CD4-positive, alpha-beta T cell (primary cell): ENCODE measurements around the gene PRR5L. TPM values are rescaled to one million over a fixed set of nuclear protein-coding genes. Genes with fewer than 3 reads are reported as not detected.

Experiments used
- ATAC-seq: fragments of 200-7000 bp; cut with Tn5 transposase; one replicate; pipeline ENCODE4 v1.10.0; 2022; ENCODE audit warnings: mild to moderate bottlenecking; ENCODE audit not compliant: poor library complexity
- CTCF ChIA-PET: fragments of 350-600 bp; sonication (Branson Sonifier 250); formaldehyde crosslinking; loops from one replicate; lab custom pipeline; 2021; ENCODE audit warnings: antibody characterized with exemption, inconsistent platforms; lab: Charles Lee
- POLR2A ChIA-PET: fragments of 350-600 bp; sonication (Branson Sonifier 250); formaldehyde crosslinking; loops from one replicate; lab custom pipeline; 2021; ENCODE audit warnings: antibody characterized with exemption, inconsistent platforms; lab: Charles Lee
- DNase-seq, 14 experiments: peaks; one replicate each; pipeline ENCODE4 v3.0.0-alpha.2; 2013 to 2020; ENCODE audit warnings: mixed read lengths in 2 of 14
- H3K27ac ChIP-seq, 2 donors: one replicate each; pipeline versions ENCODE4 v1.5.1 to v1.7.0; 2013; ENCODE audit warnings: low read length in 2 of 2, low read depth in 1 of 2, mild to moderate bottlenecking in 1 of 2
- H3K27me3 ChIP-seq, 2 experiments: 1 replicate in 1 of 2; 2 replicates in 1 of 2; pipeline versions ENCODE4 v1.6.1 to v1.7.0; 2013; ENCODE audit warnings: low read length in 2 of 2, control low read depth in 1 of 2, mild to moderate bottlenecking in 1 of 2, moderate library complexity in 1 of 2; ENCODE audit not compliant: insufficient read depth in 2 of 2, control insufficient read depth in 1 of 2
- H3K36me3 ChIP-seq: one replicate; pipeline ENCODE4 v1.6.1; 2013; ENCODE audit warnings: low read length, control low read depth; ENCODE audit not compliant: insufficient read depth
- H3K4me1 ChIP-seq: one replicate; pipeline ENCODE4 v1.6.1; 2013; ENCODE audit warnings: low read length, control low read depth; ENCODE audit not compliant: insufficient read depth
- H3K4me3 ChIP-seq: one replicate; pipeline ENCODE4 v1.5.1; 2013; ENCODE audit warnings: mild to moderate bottlenecking, low read length, moderate library complexity
- H3K9me3 ChIP-seq, 2 experiments: 1 replicate in 1 of 2; 2 replicates in 1 of 2; pipeline versions ENCODE4 v1.6.1 to v1.7.0; 2013; ENCODE audit warnings: low read length in 2 of 2, mild to moderate bottlenecking in 2 of 2, control low read depth in 1 of 2, moderate library complexity in 1 of 2; ENCODE audit not compliant: control insufficient read depth in 1 of 2, insufficient read depth in 1 of 2
- H3K27ac Mint-ChIP-seq: one replicate; pipeline ENCODE4 v1.8.0; 2020; ENCODE audit warnings: mixed read lengths
- H3K27me3 Mint-ChIP-seq: one replicate; pipeline ENCODE4 v1.8.0; 2021; ENCODE audit warnings: mixed read lengths
- H3K36me3 Mint-ChIP-seq: one replicate; pipeline ENCODE4 v1.8.0; 2021; ENCODE audit warnings: low read depth, mixed read lengths
- H3K4me1 Mint-ChIP-seq: one replicate; pipeline ENCODE4 v1.8.0; 2021; ENCODE audit warnings: low read depth, mixed read lengths
- H3K4me3 Mint-ChIP-seq: one replicate; pipeline ENCODE4 v1.8.0; 2020; ENCODE audit warnings: mild to moderate bottlenecking, mixed read lengths
- H3K9me3 Mint-ChIP-seq: one replicate; pipeline ENCODE4 v1.8.0; 2020; ENCODE audit warnings: mixed read lengths
- intact Hi-C, 2 experiments: fragments of 100-400 bp; cut with DNase I in 1 of 2; cut with micrococcal nuclease in 1 of 2; formaldehyde crosslinking; loops; one replicate each; pipeline versions ENCODE4 v1.15.1 to v1.9.0; 2023 to 2025; cut with DNase I, micrococcal nuclease
- total RNA-seq, 174 experiments: library from RNA in 2 of 174; stranded (reverse) in 2 of 174; gene quantifications; one replicate each; pipeline ENCODE4 v1.2.3 and lab custom pipeline; 2021 to 2026
- TF ChIP-seq, protein P1 (sequence below): fragments of 200-600 bp; IDR thresholded peaks from one replicate; pipeline ENCODE4 v1.8.0; 2022; ENCODE audit warnings: antibody characterized with exemption, mild to moderate bottlenecking

Gene PRR5L
- total RNA-seq, 2 experiments from 2014 or later = 5.4 to 7.6 TPM

DNA sequence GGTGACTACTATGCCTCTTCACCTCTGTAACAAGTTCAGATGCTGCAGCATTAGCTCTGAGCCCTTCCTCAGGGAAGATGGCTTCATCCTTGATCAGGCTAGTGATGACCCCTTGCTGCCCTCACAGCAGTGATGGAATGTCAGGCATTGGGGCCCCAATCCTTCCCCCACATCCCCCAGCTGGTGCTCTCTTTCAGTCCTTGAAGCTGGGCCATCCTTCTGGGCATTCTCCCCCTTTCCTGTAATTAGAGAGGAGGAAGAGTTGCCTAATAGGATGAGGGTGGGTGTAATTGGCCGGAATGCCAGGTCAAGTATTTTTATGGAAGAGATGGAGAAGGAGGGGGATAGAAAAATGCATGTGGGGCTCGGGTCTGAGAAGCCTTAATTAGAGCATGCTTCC, 151.4 kb downstream of the PRR5L start:
- Histone ChIP-seq H3K27ac (no peak overlapping the region), H3K27me3 (no peaks in the 10 kb centered on the region), H3K4me1 (peaks cover 32% of the 10 kb centered on the region), H3K36me3 (peaks cover 18% of the 10 kb centered on the region), H3K9me3 (no peaks in the 10 kb centered on the region), H3K4me3 (no peak overlapping the region)
- intact Hi-C loops = no loop called here
- ATAC-seq (no peak), DNase-seq (no peak)
- no peak overlapping the region for H3K4me3 Mint-ChIP-seq
- ChIA-PET POLR2A (no interaction called here), CTCF (no interaction called here)
- no peaks in the 10 kb centered on the region for H3K9me3 Mint-ChIP-seq
- H3K27ac Mint-ChIP-seq = no peak overlapping the region
- peaks cover 34% of the 10 kb centered on the region for H3K4me1 Mint-ChIP-seq
- TF ChIP-seq, protein P1, sequence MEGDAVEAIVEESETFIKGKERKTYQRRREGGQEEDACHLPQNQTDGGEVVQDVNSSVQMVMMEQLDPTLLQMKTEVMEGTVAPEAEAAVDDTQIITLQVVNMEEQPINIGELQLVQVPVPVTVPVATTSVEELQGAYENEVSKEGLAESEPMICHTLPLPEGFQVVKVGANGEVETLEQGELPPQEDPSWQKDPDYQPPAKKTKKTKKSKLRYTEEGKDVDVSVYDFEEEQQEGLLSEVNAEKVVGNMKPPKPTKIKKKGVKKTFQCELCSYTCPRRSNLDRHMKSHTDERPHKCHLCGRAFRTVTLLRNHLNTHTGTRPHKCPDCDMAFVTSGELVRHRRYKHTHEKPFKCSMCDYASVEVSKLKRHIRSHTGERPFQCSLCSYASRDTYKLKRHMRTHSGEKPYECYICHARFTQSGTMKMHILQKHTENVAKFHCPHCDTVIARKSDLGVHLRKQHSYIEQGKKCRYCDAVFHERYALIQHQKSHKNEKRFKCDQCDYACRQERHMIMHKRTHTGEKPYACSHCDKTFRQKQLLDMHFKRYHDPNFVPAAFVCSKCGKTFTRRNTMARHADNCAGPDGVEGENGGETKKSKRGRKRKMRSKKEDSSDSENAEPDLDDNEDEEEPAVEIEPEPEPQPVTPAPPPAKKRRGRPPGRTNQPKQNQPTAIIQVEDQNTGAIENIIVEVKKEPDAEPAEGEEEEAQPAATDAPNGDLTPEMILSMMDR = no peak
- H3K27me3 Mint-ChIP-seq = no peaks in the 10 kb centered on the region
- H3K36me3 Mint-ChIP-seq = peaks cover 4% of the 10 kb centered on the region

DNA sequence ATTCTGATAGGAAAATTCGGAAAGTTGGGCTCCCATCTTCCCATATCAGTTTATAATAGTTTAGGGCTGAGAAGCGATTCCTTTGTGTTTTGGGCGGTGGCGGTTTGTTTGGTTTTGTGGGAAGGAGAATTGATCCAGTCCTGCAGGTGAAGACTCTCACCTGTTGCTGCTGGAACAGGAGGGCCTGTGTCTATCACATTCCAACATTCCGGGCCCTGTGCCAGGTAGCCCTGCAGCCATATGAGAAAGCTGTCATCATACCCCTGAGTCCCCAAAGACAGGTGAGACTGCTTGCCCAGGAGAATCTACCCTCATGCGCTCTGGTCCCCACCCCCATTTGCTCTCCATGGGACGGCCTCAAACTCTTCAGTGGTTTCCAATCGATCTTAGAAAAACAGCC, 151.9 kb downstream of the PRR5L start:
- peaks cover 35% of the 10 kb centered on the region for H3K4me1 ChIP-seq
- H3K27ac ChIP-seq = no peak overlapping the region
- peaks cover 18% of the 10 kb centered on the region for H3K36me3 ChIP-seq
- no peak overlapping the region for H3K4me3 Mint-ChIP-seq
- no peak overlapping the region for H3K4me3 ChIP-seq
- no peaks in the 10 kb centered on the region for H3K27me3 Mint-ChIP-seq
- no peak for DNase-seq
- H3K36me3 Mint-ChIP-seq = peaks cover under 1% of the 10 kb centered on the region
- intact Hi-C loops = no loop called here
- no peaks in the 10 kb centered on the region for H3K9me3 ChIP-seq
- ChIA-PET POLR2A (no interaction called here), CTCF (no interaction called here)
- H3K27me3 ChIP-seq = no peaks in the 10 kb centered on the region
- H3K9me3 Mint-ChIP-seq = no peaks in the 10 kb centered on the region
- peaks cover 38% of the 10 kb centered on the region for H3K4me1 Mint-ChIP-seq
- TF ChIP-seq, protein P1 = no peak
- no peak for ATAC-seq
- no peak overlapping the region for H3K27ac Mint-ChIP-seq

DNA sequence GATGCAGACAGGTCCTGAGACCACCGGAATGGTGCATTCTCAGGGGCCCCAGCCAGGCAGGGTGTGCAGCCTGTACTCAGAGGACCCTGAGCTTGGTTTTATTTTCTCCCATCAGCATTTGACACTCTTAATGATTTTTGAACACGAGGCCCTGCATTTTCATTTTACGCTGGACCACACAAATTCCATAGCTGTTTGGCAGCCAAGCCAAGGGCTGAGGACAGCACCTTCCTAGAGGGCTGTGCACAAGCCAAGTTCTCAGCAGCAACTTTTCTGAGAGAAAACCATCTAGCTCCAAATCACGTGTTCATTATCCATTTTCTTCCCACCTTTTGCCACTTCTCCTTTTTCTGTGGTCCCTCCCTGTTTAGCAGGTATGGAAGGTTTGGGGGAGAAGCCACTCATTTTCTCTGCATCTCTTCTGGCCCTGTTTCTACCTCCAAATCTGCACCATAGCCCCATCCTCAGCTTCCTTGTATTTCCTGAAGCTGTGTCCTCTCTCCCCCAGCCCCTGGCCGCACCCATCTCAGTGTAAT, 153.5 kb downstream of the PRR5L start:
- peaks cover 49% of the 10 kb centered on the region for H3K4me1 ChIP-seq
- intact Hi-C loops = loop anchor here in 1 of 2 experiments (10.0 kb wide), 1 partner anchor 95 kb away; no protein-coding TSS in a partner anchor
- H3K4me1 Mint-ChIP-seq = peaks cover 46% of the 10 kb centered on the region
- no peaks in the 10 kb centered on the region for H3K9me3 ChIP-seq
- POLR2A ChIA-PET = interaction anchor here (1.4 kb wide), 1 partner anchor 96 kb away, joined by 3 read pairs; no protein-coding TSS in a partner anchor
- H3K27ac Mint-ChIP-seq = peak overlapping the region; percentile 14
- H3K27me3 Mint-ChIP-seq = no peaks in the 10 kb centered on the region
- TF ChIP-seq, protein P1 = no peak
- CTCF ChIA-PET = no interaction called here
- no peaks in the 10 kb centered on the region for H3K27me3 ChIP-seq
- H3K27ac ChIP-seq = no peak overlapping the region
- DNase-seq = no peak
- H3K36me3 Mint-ChIP-seq = no peaks in the 10 kb centered on the region
- peaks cover 12% of the 10 kb centered on the region for H3K36me3 ChIP-seq
- peak overlapping the region; percentile 73 for H3K4me3 Mint-ChIP-seq
- no peaks in the 10 kb centered on the region for H3K9me3 Mint-ChIP-seq
- ATAC-seq = no peak
- peak overlapping the region; percentile 30 for H3K4me3 ChIP-seq
